Measurements from ENCODE around the gene ADAMTS4. TPM values are rescaled to one million over a fixed set of nuclear protein-coding genes. Genes with fewer than 3 reads are reported as not detected.
A peak's percentile ranks its signal among the peaks of the same experiment; 100 is the strongest.

ADAMTS4 gene
- total and polyA plus RNA-seq, 2 of the 4 experiments (the other 2 are of a cell fraction): 0.39 to 0.72 TPM

GRCh38 chr1:161166669-161167548 lies 31.9 kb downstream of the ADAMTS4 start:
- Histone ChIP-seq H4K20me1 (ENCODE audit: insufficient read depth, low read length) (no peaks in the 10 kb centered on the region), H3K18ac (ENCODE audit: low read depth, low read length) (no peak overlapping the region), H2BK5ac (ENCODE audit: low read depth, low read length, poor library complexity, severe bottlenecking) (peak overlapping the region; percentile 36), H3K23ac (ENCODE audit: low read depth, low read length) (no peak overlapping the region), H2AK5ac (ENCODE audit: low read depth, low read length) (peak overlapping the region; percentile 51; the same call in 1 of the 2 replicates), H3K4me3 (ENCODE audit: insufficient read depth, low read depth, low read length) (peak overlapping the region; percentile 72), H2BK20ac (ENCODE audit: low read depth, low read length) (no peak overlapping the region), H3K9me3 (ENCODE audit: control insufficient read depth, insufficient read depth, low read length) (no peaks in the 10 kb centered on the region), H3K36me3 (ENCODE audit: control insufficient read depth, insufficient read depth, low read length) (peaks cover 40% of the 10 kb centered on the region), H4K91ac (ENCODE audit: insufficient read depth, low read depth, low read length) (no peak overlapping the region), H2BK15ac (ENCODE audit: low read depth, low read length) (no peak overlapping the region), H3K56ac (ENCODE audit: extremely low read depth, insufficient read depth, low read length) (peak overlapping the region; percentile 63), H2AFZ (replicated peaks; ENCODE audit: low read length, poor library complexity) (peak overlapping the region; percentile 95), H3K4ac (ENCODE audit: low read depth, low read length) (peak overlapping the region; percentile 47), H3K27ac (ENCODE audit: insufficient read depth, low read length) (peak overlapping the region; percentile 47), H3K9ac (ENCODE audit: low read depth, low read length) (peak overlapping the region; percentile 72), H3K9me1 (ENCODE audit: insufficient read depth, low read length) (peaks cover 3% of the 10 kb centered on the region; the same call in 1 of the 2 replicates), H2AK9ac (replicated peaks; ENCODE audit: low read depth, low read length, poor library complexity) (peak overlapping the region; percentile 86), H3K14ac (replicated peaks; ENCODE audit: low read depth, low read length) (peak overlapping the region; percentile 68), H3K79me1 (ENCODE audit: low read depth in 1 of 2, low read length in 2 of 2) (peaks cover 6 to 16% of the 10 kb centered on the region in 2 experiments; a peak in 3 of 4 replicates), H3K27me3 (ENCODE audit: control insufficient read depth, insufficient read depth, low read length) (no peaks in the 10 kb centered on the region), H2BK120ac (ENCODE audit: low read depth, low read length) (no peak overlapping the region), H4K5ac (ENCODE audit: low read depth, low read length) (peak overlapping the region; percentile 3), H4K8ac (ENCODE audit: low read depth in 2 of 2, low read length in 2 of 2) (peak overlapping the region; percentile 24 to 88; a peak in 3 of 4 replicates), H3K4me1 (ENCODE audit: control insufficient read depth, insufficient read depth, low read length) (peaks cover 2% of the 10 kb centered on the region; the same call in 1 of the 2 replicates), H3K4me2 (ENCODE audit: low read depth, low read length) (peak overlapping the region; percentile 82)
- in situ Hi-C loops (cut with MboI; ENCODE audit: low sequenced_read_pairs) (no loop called here), intact Hi-C loops (cut with micrococcal nuclease) (no loop called here), dilution Hi-C loops (cut with HindIII; ENCODE audit: low sequenced_read_pairs, unreplicated experiment) (no loop called here)
- ChIA-PET POLR2A (ENCODE audit: unreplicated experiment) (no interaction called here), CTCF (interaction anchor here (0.7 to 2.2 kb wide), 3 partner anchors 10 to 50 kb away, joined by 3 to 5 read pairs (median 4); partner anchors contain the start of gene B4GALT3)
- 19% methylated on average over 12 of the region's 33 CpGs; no CpG with 5 or more reads in 1 of the 2 experiments for WGBS, 2 experiments (ENCODE audit: extremely low coverage in 2 of 2, insufficient read length in 1 of 2)
- no peak for DNase-seq
- no peak; the same call in 1 of the 2 replicates for ATAC-seq (ENCODE audit: low read depth)
- BruUV-seq (replicated peaks): no TSS peak
- no peak for TF ChIP-seq ELK1 (IDR thresholded peaks at IDR 0.05; ENCODE audit: borderline replicate concordance, low read depth, low read length)
- TF ChIP-seq SMC3 (IDR thresholded peaks at IDR 0.05; ENCODE audit: low read depth, low read length): no peak
- no peak for TF ChIP-seq POLR2A (IDR thresholded peaks at IDR 0.05; ENCODE audit: low read depth, low read length)
- no peak for TF ChIP-seq NFE2L2 (IDR thresholded peaks at IDR 0.05; ENCODE audit: low read depth, low read length)
- no peak for TF ChIP-seq RCOR1 (IDR thresholded peaks at IDR 0.05; ENCODE audit: insufficient replicate concordance, low read length)
- TF ChIP-seq RFX5 (IDR thresholded peaks at IDR 0.05; ENCODE audit: low read depth, low read length): no peak
- TF ChIP-seq FOS (IDR thresholded peaks at IDR 0.05; ENCODE audit: low read depth, low read length): no peak
- no peak for TF ChIP-seq CTCF (conservative IDR thresholded peaks at IDR 0.05; ENCODE audit: low read depth, low read length)

Data from IMR-90 (cell line).